ENCODE data around the gene MAK. TPM values are rescaled to one million over a fixed set of nuclear protein-coding genes. Genes with fewer than 3 reads are reported as not detected.
"Not testable (repeated sequence)": the region's sequence is repeated elsewhere in the genome, so short reads cannot be mapped to it uniquely, and the experiment has no call there.

MAK gene
- total RNA-seq, 1 experiment from 2014 or later, result 0.07 TPM

DNA sequence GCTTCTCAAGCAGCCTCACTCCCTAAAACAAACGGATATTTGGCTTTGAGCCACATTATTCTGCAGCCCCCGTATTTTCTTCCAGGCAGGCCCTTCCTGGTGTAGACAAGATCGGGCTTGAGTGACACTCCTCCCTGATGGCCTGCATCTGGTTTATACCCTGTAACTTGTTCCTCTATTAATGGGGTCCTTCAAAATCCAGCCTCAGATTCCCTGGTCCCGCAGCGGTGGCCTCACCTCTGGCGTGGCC is 115.8 kb downstream of the MAK start (continued):
- TF ChIP-seq, protein P1, sequence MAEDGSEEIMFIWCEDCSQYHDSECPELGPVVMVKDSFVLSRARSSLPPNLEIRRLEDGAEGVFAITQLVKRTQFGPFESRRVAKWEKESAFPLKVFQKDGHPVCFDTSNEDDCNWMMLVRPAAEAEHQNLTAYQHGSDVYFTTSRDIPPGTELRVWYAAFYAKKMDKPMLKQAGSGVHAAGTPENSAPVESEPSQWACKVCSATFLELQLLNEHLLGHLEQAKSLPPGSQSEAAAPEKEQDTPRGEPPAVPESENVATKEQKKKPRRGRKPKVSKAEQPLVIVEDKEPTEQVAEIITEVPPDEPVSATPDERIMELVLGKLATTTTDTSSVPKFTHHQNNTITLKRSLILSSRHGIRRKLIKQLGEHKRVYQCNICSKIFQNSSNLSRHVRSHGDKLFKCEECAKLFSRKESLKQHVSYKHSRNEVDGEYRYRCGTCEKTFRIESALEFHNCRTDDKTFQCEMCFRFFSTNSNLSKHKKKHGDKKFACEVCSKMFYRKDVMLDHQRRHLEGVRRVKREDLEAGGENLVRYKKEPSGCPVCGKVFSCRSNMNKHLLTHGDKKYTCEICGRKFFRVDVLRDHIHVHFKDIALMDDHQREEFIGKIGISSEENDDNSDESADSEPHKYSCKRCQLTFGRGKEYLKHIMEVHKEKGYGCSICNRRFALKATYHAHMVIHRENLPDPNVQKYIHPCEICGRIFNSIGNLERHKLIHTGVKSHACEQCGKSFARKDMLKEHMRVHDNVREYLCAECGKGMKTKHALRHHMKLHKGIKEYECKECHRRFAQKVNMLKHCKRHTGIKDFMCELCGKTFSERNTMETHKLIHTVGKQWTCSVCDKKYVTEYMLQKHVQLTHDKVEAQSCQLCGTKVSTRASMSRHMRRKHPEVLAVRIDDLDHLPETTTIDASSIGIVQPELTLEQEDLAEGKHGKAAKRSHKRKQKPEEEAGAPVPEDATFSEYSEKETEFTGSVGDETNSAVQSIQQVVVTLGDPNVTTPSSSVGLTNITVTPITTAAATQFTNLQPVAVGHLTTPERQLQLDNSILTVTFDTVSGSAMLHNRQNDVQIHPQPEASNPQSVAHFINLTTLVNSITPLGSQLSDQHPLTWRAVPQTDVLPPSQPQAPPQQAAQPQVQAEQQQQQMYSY (CRISPR knock-in tag; IDR thresholded peaks at IDR 0.05), result no peak

DNA sequence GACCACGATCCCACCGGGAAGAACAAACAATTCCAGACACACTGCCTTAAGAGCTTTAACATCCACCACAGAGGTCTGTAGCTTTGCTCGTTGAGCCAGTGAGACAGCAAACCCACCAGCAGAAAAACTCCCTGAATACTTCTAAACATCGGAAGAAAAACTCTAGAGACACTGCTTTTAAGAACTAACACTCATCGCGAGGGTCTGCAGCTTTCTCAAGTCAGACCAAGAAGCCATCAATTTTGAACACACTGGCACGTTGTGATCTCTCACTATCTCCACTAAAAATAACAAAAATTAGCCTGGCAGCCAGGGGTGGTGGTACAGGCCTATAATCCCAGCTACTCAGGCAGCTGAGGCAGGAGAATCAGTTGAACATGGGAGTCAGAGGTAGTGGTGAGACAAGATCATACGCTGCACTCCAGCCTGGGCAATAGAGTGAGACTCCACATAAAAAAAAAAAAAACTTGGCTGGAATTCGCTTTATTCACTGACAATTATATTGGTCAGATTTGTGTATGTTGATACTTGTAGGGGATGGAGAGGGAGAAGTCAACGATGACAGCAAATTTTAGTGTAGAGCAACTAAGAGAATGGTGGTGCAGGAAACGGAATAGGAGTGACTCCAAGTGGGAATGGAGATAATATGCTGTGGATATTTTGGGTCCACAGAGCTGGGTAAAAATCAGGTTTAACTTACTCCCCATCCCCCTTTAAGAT is 116.3 kb downstream of the MAK start:
- H3K36me3 Mint-ChIP-seq, result peaks cover 33% of the 10 kb centered on the region

DNA sequence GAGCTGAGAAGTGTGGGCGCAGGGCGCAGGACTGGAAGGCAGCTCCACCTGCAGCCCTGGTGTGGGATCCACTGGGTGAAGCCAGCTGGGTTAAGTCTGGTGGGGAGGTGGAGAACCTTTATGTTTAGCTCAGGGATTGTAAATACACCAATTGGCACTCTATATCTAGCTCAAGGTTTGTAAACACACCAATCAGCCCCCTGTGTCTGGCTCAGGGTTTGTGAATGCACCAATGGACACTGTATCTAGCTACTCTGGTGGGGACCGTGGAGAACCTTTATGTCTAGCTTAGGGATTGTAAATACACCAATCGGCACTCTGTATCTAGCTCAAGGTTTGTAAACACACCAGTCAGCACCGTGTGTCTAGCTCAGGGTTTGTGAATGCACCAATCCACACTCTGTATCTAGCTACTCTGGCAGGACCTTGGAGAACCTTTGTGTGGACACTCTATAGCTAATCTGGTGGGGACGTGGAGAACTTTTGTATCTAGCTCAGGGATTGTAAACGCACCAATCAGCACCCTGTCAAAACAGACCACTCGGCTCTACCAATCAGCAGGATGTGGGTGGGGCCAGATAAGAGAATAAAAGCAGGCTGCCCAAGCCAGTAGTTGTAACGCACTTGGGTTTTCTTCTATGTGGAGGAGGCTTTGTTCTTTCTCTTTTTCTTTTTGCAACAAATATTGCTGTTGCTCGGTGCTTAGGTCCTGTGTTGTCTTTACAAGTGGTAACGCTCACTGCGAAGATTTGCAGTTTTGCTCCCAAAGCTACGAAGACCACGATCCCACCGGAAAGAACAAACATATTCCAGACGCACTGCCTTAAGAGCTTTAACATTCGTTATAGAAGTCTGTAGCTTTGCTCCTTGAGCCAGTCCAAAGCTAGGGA is 117.1 kb downstream of the MAK start:
- H3K27ac Mint-ChIP-seq, result peak overlapping the region; percentile 99
- CTCF ChIA-PET, result interaction anchor here (1.0 to 2.7 kb wide), 2 partner anchors 26 to 243 kb away, joined by 3 to 11 read pairs; partner anchors contain the start of gene TMEM14B
- TF ChIP-seq GABPB1 (CRISPR knock-in tag; IDR thresholded peaks at IDR 0.05) (peak; percentile 11; the same call in 1 of the 2 replicates), NFYB (CRISPR knock-in tag; conservative IDR thresholded peaks at IDR 0.05; ENCODE audit: low read depth) (0 out of 2 replicates have a peak, but pooled peaks have one; percentile 56)
- not testable (repeated sequence) for DNase-seq (ENCODE audit: low spot score); H3K27me3 Mint-ChIP-seq (ENCODE audit: low read depth); ATAC-seq
- H3K4me1 Mint-ChIP-seq, result peaks cover 28% of the 10 kb centered on the region
- POLR2A ChIA-PET, result interaction anchor here (4.5 kb wide), 1 partner anchor 26 kb away, joined by 43 read pairs; the partner anchor contains the start of gene TMEM14B
- H3K4me3 Mint-ChIP-seq, result peak overlapping the region; percentile 97
- H3K9me3 Mint-ChIP-seq, result peaks cover 30% of the 10 kb centered on the region
- H3K36me3 Mint-ChIP-seq, result peaks cover 29% of the 10 kb centered on the region

More for the DNA sequence above, 116.3 kb downstream of the MAK start:
- ATAC-seq (no peak), DNase-seq (ENCODE audit: low spot score) (no peak)
- Mint-ChIP-seq H3K27me3 (ENCODE audit: low read depth) (no peaks in the 10 kb centered on the region), H3K27ac (peak overlapping the region; percentile 99), H3K9me3 (peaks cover 30% of the 10 kb centered on the region), H3K4me3 (peak overlapping the region; percentile 97), H3K4me1 (peaks cover 28% of the 10 kb centered on the region)
- ChIA-PET POLR2A (interaction anchor here (0.5 to 4.5 kb wide), 7 partner anchors 13 to 288 kb away, joined by 3 to 43 read pairs (median 3); partner anchors contain the start of genes C6orf52, PAK1IP1 and TMEM14B), CTCF (interaction anchor here (1.0 to 2.7 kb wide), 5 partner anchors 25 to 256 kb away, joined by 3 to 11 read pairs (median 7); partner anchors contain the start of gene TMEM14B)
- TF ChIP-seq TEAD4 (CRISPR knock-in tag; IDR thresholded peaks at IDR 0.05), result no peak
- no peak for TF ChIP-seq ZNF232 (CRISPR knock-in tag; IDR thresholded peaks at IDR 0.05)
- TF ChIP-seq GABPB1 (CRISPR knock-in tag; IDR thresholded peaks at IDR 0.05), result no peak
- TF ChIP-seq, protein P2, sequence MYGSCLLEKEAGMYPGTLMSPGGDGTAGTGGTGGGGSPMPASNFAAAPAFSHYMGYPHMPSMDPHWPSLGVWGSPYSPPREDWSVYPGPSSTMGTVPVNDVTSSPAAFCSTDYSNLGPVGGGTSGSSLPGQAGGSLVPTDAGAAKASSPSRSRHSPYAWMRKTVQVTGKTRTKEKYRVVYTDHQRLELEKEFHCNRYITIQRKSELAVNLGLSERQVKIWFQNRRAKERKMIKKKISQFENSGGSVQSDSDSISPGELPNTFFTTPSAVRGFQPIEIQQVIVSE (CRISPR knock-in tag; IDR thresholded peaks at IDR 0.05; ENCODE audit: borderline replicate concordance), result no peak
- TF ChIP-seq, protein P3, sequence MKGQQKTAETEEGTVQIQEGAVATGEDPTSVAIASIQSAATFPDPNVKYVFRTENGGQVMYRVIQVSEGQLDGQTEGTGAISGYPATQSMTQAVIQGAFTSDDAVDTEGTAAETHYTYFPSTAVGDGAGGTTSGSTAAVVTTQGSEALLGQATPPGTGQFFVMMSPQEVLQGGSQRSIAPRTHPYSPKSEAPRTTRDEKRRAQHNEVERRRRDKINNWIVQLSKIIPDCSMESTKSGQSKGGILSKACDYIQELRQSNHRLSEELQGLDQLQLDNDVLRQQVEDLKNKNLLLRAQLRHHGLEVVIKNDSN (CRISPR knock-in tag; IDR thresholded peaks at IDR 0.05), result no peak
- TF ChIP-seq ZNF121 (CRISPR knock-in tag; IDR thresholded peaks at IDR 0.05), result 0 out of 2 replicates have a peak, but pooled peaks have one; percentile 8
- TF ChIP-seq NR3C1 (CRISPR knock-in tag; conservative IDR thresholded peaks at IDR 0.05; ENCODE audit: low read depth), result no peak
- TF ChIP-seq HMGA2 (CRISPR knock-in tag; IDR thresholded peaks at IDR 0.05), result no peak
- TF ChIP-seq, protein P4, sequence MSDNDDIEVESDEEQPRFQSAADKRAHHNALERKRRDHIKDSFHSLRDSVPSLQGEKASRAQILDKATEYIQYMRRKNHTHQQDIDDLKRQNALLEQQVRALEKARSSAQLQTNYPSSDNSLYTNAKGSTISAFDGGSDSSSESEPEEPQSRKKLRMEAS (CRISPR knock-in tag; IDR thresholded peaks at IDR 0.05), result no peak

All from WTC11 (cell line).